ENCODE data around the gene HSD3B7.

DNA sequence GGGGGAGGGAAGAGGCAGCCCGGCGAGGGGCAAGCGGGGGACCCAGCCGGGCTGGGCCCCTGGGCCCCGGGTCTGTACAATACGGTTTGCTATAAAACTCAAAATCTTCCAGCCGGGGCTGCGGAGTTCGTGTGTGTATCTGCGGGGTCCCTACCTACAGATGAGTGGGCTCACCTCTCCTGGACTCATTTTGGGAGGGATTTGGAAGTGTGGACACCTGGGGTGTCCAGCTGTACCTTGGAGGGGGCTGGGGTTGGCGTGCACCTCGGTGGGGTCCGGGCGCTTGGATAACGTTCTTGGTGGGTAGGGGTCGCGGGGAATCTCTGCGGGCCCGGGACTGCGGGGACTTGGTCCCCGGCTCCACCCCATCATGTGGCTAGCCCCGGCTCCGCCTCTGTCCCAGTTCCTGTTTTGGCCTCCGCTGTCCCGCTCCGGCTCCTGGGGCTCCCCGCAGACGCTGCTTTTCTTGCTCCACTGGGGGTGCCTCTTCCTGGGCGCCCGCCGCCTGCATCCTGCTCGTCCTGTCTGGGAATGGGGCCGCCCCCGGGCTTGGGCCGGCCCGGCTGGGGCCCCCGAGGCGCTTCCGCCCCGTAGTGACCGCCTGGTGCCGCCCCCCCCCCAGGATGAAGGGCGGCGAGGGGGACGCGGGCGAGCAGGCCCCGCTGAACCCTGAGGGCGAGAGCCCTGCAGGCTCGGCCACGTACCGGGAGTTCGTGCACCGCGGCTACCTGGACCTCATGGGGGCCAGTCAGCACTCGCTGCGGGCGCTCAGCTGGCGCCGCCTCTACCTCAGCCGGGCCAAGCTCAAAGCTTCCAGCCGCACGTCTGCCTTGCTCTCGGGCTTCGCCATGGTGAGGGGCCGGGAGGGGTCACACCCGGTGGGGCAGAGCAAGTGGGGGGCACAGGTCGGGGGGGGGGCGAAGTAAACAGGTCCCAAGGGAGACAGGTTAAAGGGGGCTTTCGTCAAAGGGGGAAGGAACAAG, 36.0 kb upstream of the HSD3B7 start, which contains the start of gene ORAI3:
- TF ChIP-seq TEAD4 (IDR thresholded peaks at IDR 0.05) (no peak), ZBTB7A (IDR thresholded peaks at IDR 0.05; ENCODE audit: low read depth) (peak; percentile 84), YY1 (IDR thresholded peaks at IDR 0.05; ENCODE audit: low read depth) (no peak), EP300 (IDR thresholded peaks at IDR 0.05; ENCODE audit: borderline replicate concordance) (no peak), NFIC (IDR thresholded peaks at IDR 0.05) (no peak), EGR1 (IDR thresholded peaks at IDR 0.05) (no peak), FOXM1 (IDR thresholded peaks at IDR 0.05; ENCODE audit: borderline replicate concordance, low read depth) (no peak), RAD21 (IDR thresholded peaks at IDR 0.05; ENCODE audit: low read depth) (no peak), TAF1 (IDR thresholded peaks at IDR 0.05; ENCODE audit: low read depth) (peak; percentile 14; the same call in 1 of the 2 replicates), USF1 (IDR thresholded peaks at IDR 0.05) (peak; percentile 77), CEBPB (IDR thresholded peaks at IDR 0.05) (no peak), TCF12 (IDR thresholded peaks at IDR 0.05; ENCODE audit: low read depth) (no peak)
- TF ChIP-seq, protein P1, sequence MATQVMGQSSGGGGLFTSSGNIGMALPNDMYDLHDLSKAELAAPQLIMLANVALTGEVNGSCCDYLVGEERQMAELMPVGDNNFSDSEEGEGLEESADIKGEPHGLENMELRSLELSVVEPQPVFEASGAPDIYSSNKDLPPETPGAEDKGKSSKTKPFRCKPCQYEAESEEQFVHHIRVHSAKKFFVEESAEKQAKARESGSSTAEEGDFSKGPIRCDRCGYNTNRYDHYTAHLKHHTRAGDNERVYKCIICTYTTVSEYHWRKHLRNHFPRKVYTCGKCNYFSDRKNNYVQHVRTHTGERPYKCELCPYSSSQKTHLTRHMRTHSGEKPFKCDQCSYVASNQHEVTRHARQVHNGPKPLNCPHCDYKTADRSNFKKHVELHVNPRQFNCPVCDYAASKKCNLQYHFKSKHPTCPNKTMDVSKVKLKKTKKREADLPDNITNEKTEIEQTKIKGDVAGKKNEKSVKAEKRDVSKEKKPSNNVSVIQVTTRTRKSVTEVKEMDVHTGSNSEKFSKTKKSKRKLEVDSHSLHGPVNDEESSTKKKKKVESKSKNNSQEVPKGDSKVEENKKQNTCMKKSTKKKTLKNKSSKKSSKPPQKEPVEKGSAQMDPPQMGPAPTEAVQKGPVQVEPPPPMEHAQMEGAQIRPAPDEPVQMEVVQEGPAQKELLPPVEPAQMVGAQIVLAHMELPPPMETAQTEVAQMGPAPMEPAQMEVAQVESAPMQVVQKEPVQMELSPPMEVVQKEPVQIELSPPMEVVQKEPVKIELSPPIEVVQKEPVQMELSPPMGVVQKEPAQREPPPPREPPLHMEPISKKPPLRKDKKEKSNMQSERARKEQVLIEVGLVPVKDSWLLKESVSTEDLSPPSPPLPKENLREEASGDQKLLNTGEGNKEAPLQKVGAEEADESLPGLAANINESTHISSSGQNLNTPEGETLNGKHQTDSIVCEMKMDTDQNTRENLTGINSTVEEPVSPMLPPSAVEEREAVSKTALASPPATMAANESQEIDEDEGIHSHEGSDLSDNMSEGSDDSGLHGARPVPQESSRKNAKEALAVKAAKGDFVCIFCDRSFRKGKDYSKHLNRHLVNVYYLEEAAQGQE (IDR thresholded peaks at IDR 0.05; ENCODE audit: low read depth), result no peak
- TF ChIP-seq, protein P2, sequence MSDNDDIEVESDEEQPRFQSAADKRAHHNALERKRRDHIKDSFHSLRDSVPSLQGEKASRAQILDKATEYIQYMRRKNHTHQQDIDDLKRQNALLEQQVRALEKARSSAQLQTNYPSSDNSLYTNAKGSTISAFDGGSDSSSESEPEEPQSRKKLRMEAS (IDR thresholded peaks at IDR 0.05), result no peak

Data from Ishikawa (cell line).